Measurements from ENCODE around the gene CCHCR1. TPM values are rescaled to one million over a fixed set of nuclear protein-coding genes. Genes with fewer than 3 reads are reported as not detected.

Gene CCHCR1
- polyA plus RNA-seq, 1 donor from 2014 or later = 19.7 TPM

DNA sequence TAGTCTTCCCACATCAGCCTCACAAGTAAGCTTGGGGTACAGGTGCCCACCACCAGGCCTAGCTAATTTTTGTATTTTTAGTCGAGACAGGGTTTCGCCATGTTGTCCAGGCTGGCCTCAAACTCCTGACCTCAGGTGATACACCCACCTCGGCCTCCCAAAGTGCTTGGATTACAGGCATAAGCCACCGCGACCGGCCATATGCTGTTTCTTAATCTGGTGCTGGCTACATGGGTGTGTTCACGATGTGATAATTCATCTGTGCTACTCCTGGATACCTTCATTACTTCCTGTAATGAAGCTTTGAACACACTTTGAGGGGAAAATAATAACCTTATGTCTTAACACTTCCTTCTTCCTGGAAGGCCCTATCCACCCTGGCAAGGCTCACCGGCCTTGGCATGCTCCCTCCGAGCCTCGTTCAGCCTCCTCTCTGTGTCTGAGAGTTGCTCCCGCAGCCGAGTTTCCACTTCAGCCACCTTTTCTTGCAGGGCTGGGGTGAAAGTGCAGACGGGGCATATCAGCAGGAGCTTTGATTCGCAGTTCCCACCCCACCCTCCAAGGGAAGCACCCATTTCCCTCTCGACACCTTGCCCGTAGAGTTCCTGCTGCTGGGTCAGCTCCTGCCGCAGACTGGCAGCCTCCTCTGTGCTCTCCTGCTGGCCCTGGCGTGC is 13.2 kb downstream of the CCHCR1 start:
- Histone ChIP-seq H3K27me3 (ENCODE audit: insufficient read depth, low read depth, low read length) (no peaks in the 10 kb centered on the region), H3K36me3 (ENCODE audit: insufficient read depth, low read length) (no peaks in the 10 kb centered on the region), H3K9me2 (ENCODE audit: insufficient read depth, low read length) (no peaks in the 10 kb centered on the region), H3K4me2 (ENCODE audit: low read length) (no peak overlapping the region), H3K9me3 (ENCODE audit: low read length) (no peaks in the 10 kb centered on the region), H3K27ac (ENCODE audit: low read length) (no peak overlapping the region), H3F3A (ENCODE audit: insufficient read depth, low read length, poor library complexity, severe bottlenecking) (no peaks in the 10 kb centered on the region), H2AFZ (ENCODE audit: low read depth, low read length) (no peak overlapping the region), H3K9ac (ENCODE audit: low read length) (no peak overlapping the region), H3K79me2 (replicated peaks; ENCODE audit: insufficient read depth, low read length) (no peaks in the 10 kb centered on the region), H3K4me3 (ENCODE audit: low read length) (no peak overlapping the region), H4K20me1 (ENCODE audit: insufficient read depth) (no peaks in the 10 kb centered on the region)
- TF ChIP-seq RAD21 (conservative IDR thresholded peaks at IDR 0.05) (no peak), MXI1 (conservative IDR thresholded peaks at IDR 0.05; ENCODE audit: poor library complexity, severe bottlenecking) (no peak), SMC3 (conservative IDR thresholded peaks at IDR 0.05; ENCODE audit: poor library complexity) (no peak), TAF1 (IDR thresholded peaks at IDR 0.05; ENCODE audit: low read depth) (no peak), EP300 (conservative IDR thresholded peaks at IDR 0.05; ENCODE audit: poor library complexity, severe bottlenecking) (no peak), EZH2 (IDR thresholded peaks at IDR 0.05; ENCODE audit: borderline replicate concordance, insufficient read depth, low read length, poor library complexity, severe bottlenecking) (no peak)
- TF ChIP-seq, protein P1, sequence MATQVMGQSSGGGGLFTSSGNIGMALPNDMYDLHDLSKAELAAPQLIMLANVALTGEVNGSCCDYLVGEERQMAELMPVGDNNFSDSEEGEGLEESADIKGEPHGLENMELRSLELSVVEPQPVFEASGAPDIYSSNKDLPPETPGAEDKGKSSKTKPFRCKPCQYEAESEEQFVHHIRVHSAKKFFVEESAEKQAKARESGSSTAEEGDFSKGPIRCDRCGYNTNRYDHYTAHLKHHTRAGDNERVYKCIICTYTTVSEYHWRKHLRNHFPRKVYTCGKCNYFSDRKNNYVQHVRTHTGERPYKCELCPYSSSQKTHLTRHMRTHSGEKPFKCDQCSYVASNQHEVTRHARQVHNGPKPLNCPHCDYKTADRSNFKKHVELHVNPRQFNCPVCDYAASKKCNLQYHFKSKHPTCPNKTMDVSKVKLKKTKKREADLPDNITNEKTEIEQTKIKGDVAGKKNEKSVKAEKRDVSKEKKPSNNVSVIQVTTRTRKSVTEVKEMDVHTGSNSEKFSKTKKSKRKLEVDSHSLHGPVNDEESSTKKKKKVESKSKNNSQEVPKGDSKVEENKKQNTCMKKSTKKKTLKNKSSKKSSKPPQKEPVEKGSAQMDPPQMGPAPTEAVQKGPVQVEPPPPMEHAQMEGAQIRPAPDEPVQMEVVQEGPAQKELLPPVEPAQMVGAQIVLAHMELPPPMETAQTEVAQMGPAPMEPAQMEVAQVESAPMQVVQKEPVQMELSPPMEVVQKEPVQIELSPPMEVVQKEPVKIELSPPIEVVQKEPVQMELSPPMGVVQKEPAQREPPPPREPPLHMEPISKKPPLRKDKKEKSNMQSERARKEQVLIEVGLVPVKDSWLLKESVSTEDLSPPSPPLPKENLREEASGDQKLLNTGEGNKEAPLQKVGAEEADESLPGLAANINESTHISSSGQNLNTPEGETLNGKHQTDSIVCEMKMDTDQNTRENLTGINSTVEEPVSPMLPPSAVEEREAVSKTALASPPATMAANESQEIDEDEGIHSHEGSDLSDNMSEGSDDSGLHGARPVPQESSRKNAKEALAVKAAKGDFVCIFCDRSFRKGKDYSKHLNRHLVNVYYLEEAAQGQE (IDR thresholded peaks at IDR 0.05; ENCODE audit: borderline replicate concordance) = no peak

DNA sequence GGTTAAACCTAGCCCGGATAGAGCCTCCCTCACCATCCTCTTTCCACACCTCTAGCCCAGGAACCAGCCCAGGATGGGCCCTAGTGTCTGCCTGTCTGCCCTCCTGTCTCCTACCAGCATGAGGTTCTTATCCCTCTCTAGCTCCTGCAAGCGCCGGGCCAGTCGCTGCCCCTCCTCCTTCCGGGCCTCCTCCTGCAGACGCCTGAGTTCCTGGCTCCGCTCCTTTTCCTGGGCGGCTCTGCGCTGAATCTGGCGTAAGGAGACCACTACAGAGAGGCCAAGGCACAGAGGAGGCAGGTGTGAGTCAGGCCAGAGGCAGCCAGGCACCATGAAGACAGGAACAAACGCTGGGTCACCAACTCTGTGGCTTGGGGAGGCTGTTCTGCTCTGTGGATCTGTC is 14.5 kb downstream of the CCHCR1 start:
- H3K27me3 ChIP-seq (ENCODE audit: insufficient read depth, low read depth, low read length) = no peaks in the 10 kb centered on the region
- H2AFZ ChIP-seq (ENCODE audit: low read depth, low read length) = no peak overlapping the region
- H4K20me1 ChIP-seq (ENCODE audit: insufficient read depth) = no peaks in the 10 kb centered on the region

More for the DNA sequence above, 14.5 kb downstream of the CCHCR1 start:
- Histone ChIP-seq H3K79me2 (replicated peaks; ENCODE audit: insufficient read depth, low read length) (no peaks in the 10 kb centered on the region), H3K9me2 (ENCODE audit: insufficient read depth, low read length) (no peaks in the 10 kb centered on the region), H3K4me3 (ENCODE audit: low read length) (no peak overlapping the region), H3K4me2 (ENCODE audit: low read length) (no peak overlapping the region), H3K36me3 (ENCODE audit: insufficient read depth, low read length) (no peaks in the 10 kb centered on the region), H3K9ac (ENCODE audit: low read length) (no peak overlapping the region), H3F3A (ENCODE audit: insufficient read depth, low read length, poor library complexity, severe bottlenecking) (no peaks in the 10 kb centered on the region), H3K9me3 (ENCODE audit: low read length) (no peaks in the 10 kb centered on the region), H3K27ac (ENCODE audit: low read length) (no peak overlapping the region)
- TF ChIP-seq MXI1 (conservative IDR thresholded peaks at IDR 0.05; ENCODE audit: poor library complexity, severe bottlenecking) = no peak
- TF ChIP-seq, protein P1 (IDR thresholded peaks at IDR 0.05; ENCODE audit: borderline replicate concordance) = no peak
